ENCODE data around the gene TMEM212.
"Not testable (repeated sequence)": the region's sequence is repeated elsewhere in the genome, so short reads cannot be mapped to it uniquely, and the experiment has no call there.

The TMEM212 gene

DNA sequence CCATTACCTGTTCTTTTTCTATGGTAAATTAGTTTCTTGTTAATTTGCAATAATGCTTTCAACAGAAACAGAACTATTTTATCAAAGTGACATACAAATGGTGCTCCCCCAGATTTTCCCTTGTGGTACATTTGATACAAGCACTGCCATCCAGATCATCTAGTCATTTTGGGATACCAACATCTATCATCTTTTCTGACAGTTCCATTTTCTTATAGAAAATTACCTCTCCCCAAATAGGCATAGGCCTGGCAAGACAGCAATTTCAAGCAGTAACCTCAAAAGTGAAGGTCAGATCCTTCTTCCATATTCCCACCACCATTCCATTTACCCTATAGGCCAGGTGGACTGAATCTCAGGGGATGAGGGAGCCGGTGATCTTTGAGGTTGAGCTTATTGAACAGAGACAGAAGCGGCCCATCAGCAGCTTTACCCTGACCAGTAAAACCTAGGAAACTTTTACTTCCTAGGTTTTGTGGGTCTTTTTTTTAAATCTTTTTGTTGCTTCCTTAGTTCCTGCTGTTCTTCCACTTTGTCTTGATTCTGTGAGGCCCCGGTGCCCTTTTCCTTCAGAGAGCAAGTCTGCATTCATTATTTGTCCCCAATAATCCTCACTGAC lies 29.8 kb upstream of the TMEM212 start:
- DNase-seq, result peak in 2 of 4 experiments; percentile 18 to 34

GRCh38 chr3:171813897-171814460 lies 29.2 kb upstream of the TMEM212 start:
- DNase-seq, result peak; percentile 92 to 99 (median 95)

DNA sequence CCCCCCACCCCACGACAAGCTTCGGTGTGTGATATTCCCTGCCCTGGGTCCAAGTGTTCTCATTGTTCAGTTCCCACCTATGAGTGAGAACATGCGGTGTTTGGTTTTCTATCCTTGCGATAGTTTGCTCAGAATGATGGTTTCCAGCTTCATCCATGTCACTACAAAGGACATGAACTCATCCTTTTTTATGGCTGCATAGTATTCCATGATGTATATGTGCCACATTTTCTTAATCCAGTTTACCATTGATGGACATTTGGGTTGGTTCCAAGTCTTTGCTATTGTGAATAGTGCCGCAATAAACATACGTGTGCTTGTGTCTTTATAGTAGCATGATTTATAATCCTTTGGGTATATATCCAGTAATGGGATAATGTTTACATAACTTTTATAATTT lies 28.5 kb upstream of the TMEM212 start:
- not testable (repeated sequence) for DNase-seq

DNA sequence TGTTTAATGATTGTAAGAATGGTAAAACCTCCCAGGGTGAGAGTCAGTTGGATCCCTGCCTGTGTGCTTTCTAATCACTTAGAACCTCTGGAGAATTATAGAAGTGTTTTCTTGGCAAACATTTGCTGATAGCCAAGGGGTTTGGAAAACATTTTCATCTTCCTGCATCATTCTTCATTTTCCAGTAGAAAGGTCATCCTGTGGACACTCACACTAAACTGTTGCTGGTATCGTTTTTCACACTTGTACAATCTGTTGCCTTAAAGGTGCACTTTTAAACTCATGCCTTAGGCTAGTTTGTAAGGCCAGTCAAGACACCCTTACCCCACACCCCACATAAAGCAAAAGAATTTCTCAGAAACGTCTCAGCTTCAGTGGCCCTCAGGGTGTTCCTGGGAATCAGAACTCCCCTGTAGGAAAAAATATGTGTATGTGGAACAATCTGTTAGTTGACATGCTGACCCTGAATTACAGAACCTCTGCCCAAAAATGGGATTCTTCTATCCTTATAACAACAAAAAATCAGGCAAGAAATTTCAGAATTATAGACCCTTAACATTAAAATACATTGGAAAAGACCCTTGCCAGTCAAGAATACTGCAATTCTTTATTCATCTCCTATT lies 27.1 kb upstream of the TMEM212 start:
- DNase-seq, result no peak

GRCh38 chr3:171817074-171817800 lies 25.9 kb upstream of the TMEM212 start:
- DNase-seq, result no peak

GRCh38 chr3:171821044-171821443 lies 22.1 kb upstream of the TMEM212 start:
- no peak for DNase-seq

DNA sequence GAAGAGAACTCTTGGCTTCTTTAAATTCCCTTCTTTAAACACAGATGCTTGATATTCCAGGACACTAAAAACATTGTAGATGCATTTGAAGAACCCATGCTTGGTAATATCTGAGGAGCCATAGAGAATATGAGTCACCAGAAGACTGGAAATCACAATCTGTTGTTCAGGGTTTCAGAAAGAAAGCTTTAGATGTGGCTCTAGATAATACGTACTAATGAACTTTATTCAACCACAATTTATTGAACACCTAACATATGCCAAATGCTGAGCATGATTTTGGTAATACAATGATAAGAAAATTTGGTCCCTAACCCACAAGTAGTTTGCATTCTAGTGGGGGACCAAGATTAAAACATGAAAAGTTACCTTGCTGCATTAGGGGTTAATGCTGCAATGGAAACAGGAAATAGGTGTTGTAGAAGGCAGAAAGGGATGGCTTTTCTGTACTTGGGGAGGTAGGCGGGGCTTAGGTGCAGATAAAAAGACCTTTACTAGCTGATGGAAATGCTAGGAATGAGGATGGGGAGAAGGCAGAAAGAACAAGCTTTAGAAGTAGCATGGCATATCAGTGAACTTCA lies 21.3 kb upstream of the TMEM212 start:
- no peak for DNase-seq

- DNase-seq, result no peak
Measured at GRCh38 chr3:171822431-171823106, 20.6 kb upstream of the TMEM212 start.

GRCh38 chr3:171824116-171824515 lies 19.0 kb upstream of the TMEM212 start:
- peak; percentile 78 to 90 (median 84) for DNase-seq

- DNase-seq, result peak; percentile 43 to 70 (median 64)
Measured at GRCh38 chr3:171824824-171825221, 18.3 kb upstream of the TMEM212 start.

- DNase-seq, result peak; percentile 53 to 80 (median 63)
Measured at GRCh38 chr3:171825222-171825828, 17.8 kb upstream of the TMEM212 start.

- DNase-seq, result no peak
Measured at GRCh38 chr3:171827385-171827784, 15.8 kb upstream of the TMEM212 start.

- no peak for DNase-seq
Measured at GRCh38 chr3:171827836-171828458, 15.2 kb upstream of the TMEM212 start.

DNA sequence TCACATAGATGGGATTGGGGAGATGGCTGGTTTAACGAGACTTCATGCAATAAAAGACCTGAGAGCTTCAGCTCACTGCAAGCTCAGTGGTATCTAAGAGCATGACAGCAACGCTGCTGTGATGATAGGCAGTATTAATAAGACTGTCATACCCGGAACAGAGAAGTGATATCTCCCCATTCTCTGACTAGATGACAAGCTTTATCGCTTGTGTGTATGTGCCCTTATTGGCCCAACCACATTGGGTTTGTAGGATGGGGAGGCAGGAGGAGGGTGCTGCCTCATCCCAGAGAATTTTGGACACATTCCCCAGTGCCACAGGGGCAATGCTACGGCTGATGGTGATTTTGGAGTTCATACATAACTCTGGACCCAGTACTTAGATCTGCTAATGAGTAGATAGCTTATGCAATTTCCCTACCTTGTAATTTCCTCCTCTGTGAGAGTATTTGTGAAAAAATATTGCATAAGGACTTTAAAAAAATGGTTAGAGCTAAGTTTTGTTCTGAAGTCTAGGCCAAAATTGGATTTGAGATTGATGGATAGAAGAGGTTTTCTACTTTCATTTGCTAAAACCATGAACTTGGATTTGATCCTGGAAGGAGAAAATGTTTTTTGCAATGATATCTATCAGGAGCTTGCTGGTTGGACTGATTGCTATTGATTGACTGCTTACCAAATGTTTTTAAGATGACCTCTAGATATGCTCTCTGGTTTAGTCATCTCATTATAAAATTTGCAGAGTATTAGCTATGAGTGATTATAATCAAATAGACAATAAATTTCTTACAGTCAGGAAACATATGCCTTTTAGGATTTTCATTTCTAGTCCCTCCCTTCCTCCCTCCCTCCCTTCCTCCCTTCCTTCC lies 14.0 kb upstream of the TMEM212 start:
- DNase-seq, result peak in 2 of 4 experiments; percentile 59

- peak; percentile 62 to 75 (median 70) for DNase-seq
Measured at GRCh38 chr3:171829841-171830517, 13.2 kb upstream of the TMEM212 start.

DNA sequence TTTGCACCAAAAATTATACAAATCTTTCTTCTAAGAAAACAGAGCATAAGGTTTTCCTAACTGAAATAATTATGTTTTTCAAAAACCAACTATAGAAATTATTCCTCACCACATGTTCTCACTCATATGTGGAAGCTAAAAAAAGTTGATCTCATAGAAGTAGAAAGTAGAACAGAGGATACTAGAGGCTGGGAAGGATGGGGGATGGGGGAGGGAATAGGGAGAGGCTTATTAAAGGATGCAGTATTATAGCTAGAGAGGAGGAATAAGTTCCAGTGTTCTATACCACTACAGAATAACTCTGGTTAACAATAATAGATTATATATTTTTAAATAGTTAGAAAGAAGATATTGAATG lies 12.7 kb upstream of the TMEM212 start:
- no peak for DNase-seq

- DNase-seq, result no peak
Measured at GRCh38 chr3:171831936-171832335, 11.2 kb upstream of the TMEM212 start.

DNA sequence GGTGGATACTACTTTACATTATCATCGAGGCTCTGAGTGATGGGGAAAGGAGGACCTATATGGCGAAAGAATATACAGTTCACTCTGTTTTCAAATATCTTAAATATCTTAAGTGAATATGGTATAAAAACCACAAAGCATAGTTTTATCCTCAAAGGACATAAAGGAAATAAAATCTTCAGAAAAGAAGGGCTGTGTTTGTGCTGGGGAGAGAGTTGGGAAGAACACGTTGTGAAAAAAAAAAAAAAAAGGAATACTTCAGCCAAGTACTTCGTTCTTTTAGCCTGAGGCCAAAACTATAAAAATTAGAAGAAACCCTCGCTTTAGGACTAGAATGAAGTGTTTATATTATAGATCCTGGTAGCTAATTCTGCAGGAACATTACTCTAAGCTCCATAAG lies 10.2 kb upstream of the TMEM212 start:
- no peak for DNase-seq

- DNase-seq, result peak in 2 of 4 experiments; percentile 69 to 72
Measured at GRCh38 chr3:171833789-171834460, 9.2 kb upstream of the TMEM212 start.

DNA sequence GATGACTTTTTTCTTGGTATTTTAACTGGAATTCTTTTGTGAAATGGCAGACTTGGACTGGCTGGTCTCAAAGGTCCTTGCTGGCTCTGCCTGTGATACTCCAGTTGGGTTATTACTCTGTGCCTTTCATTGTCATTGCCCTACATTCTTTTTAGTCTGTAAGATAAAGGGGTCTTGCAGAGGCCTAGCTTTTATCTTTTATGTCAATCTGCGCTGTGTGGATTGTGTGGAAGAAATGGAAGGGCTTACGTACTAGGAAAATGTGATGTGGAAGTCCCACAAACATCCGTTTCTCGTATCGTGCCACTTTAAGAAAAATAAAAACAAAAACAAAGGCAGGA lies 8.7 kb upstream of the TMEM212 start:
- DNase-seq, result no peak

All from suppressor macrophage (primary cell).